OCI-LY7 (cell line): ENCODE data around the gene COL4A2. TPM values are rescaled to one million over a fixed set of nuclear protein-coding genes. Genes with fewer than 3 reads are reported as not detected.

Experiments used
- BruUV-seq: library from RNA; stranded (reverse); fragments of 400-500 nt; replicated peaks from 2 replicates; lab custom pipeline; 2021; lab: Mats Ljungman, UMichigan
- CTCF ChIA-PET: fragments of 300-600 bp; sonication (Branson Sonifier 250); formaldehyde crosslinking; loops from one replicate; lab custom pipeline; 2022; ENCODE audit warnings: antibody characterized with exemption; ENCODE audit not compliant: unreplicated experiment; lab: Charles Lee
- POLR2A ChIA-PET: fragments of 300-600 bp; sonication (Branson Sonifier 250); formaldehyde crosslinking; loops from one replicate; lab custom pipeline; 2022; ENCODE audit warnings: antibody characterized with exemption; lab: Charles Lee
- DNase-seq: peaks from one replicate; pipeline ENCODE4 v3.0.0-alpha.2; 2015; ENCODE audit warnings: low spot score
- H2AFZ ChIP-seq: fragments of 200-600 bp; sonication (generic), shearing (Covaris generic); 2 replicates; pipeline ENCODE4 v1.6.1; 2014; ENCODE audit warnings: mild to moderate bottlenecking, antibody characterized with exemption, low read length, moderate library complexity
- H3K27ac ChIP-seq: fragments of 200-600 bp; sonication (generic); 2 replicates; pipeline ENCODE4 v1.5.1; 2014; ENCODE audit warnings: mixed run types, low read depth, mild to moderate bottlenecking, moderate library complexity, low read length, inconsistent platforms; ENCODE audit not compliant: poor library complexity, severe bottlenecking
- H3K36me3 ChIP-seq: fragments of 200-600 bp; sonication (generic); 2 replicates; pipeline ENCODE4 v1.6.1; 2014; ENCODE audit warnings: mild to moderate bottlenecking, antibody characterized with exemption, low read length, moderate library complexity, mixed read lengths; ENCODE audit not compliant: insufficient read depth
- H3K4me1 ChIP-seq: fragments of 200-600 bp; sonication (generic); 2 replicates; pipeline ENCODE4 v1.5.1; 2014; ENCODE audit warnings: mild to moderate bottlenecking, low read length; ENCODE audit not compliant: insufficient read depth, poor library complexity, severe bottlenecking
- H3K4me2 ChIP-seq: fragments of 200-600 bp; sonication (generic); 2 replicates; pipeline ENCODE4 v1.6.1; 2014; ENCODE audit warnings: mild to moderate bottlenecking, low read length
- H3K4me3 ChIP-seq: fragments of 200-600 bp; sonication (generic); 2 replicates; pipeline ENCODE4 v1.5.1; 2014; ENCODE audit warnings: mild to moderate bottlenecking, low read depth, low read length; ENCODE audit not compliant: poor library complexity, severe bottlenecking
- H3K79me2 ChIP-seq: fragments of 200-600 bp; sonication (generic); 2 replicates; pipeline ENCODE4 v1.6.1; 2016; ENCODE audit warnings: low read depth, mild to moderate bottlenecking, low read length, moderate library complexity, mixed read lengths; ENCODE audit not compliant: insufficient read depth
- H3K9me2 ChIP-seq: fragments of 200-600 bp; sonication (generic); 2 replicates; pipeline ENCODE4 v1.6.1; 2016; ENCODE audit warnings: mild to moderate bottlenecking, low read length, mixed read lengths; ENCODE audit not compliant: insufficient read depth
- H3K9me3 ChIP-seq: fragments of 200-600 bp; sonication (generic); 2 replicates; pipeline ENCODE4 v1.6.1; 2014; ENCODE audit warnings: mild to moderate bottlenecking, mixed run types, low read length, mixed read lengths
- H4K20me1 ChIP-seq: fragments of 200-600 bp; sonication (generic); 2 replicates; pipeline ENCODE4 v1.6.1; 2014; ENCODE audit warnings: mild to moderate bottlenecking, antibody characterized with exemption, low read length, moderate library complexity, mixed read lengths; ENCODE audit not compliant: insufficient read depth
- EZH2phosphoT487 ChIP-seq: fragments of 200-600 bp; sonication (generic); IDR thresholded peaks from 2 replicates; pipeline ENCODE4 v1.6.1; 2018; ENCODE audit warnings: low read depth, borderline replicate concordance, mild to moderate bottlenecking, mixed run types, antibody characterized with exemption, low read length, moderate library complexity, mixed read lengths
- intact Hi-C: fragments of 100-400 bp; cut with micrococcal nuclease; formaldehyde crosslinking; loops from one replicate; pipeline ENCODE4 v1.10.0; 2022; ENCODE audit not compliant: unreplicated experiment
- total RNA-seq, 2 experiments: library from RNA; depleted of rRNA in 1 of 2; stranded (reverse); fragments of >200 nt in 1 of 2; shearing (Covaris generic) in 1 of 2; gene quantifications; 2 replicates each; pipeline ENCODE4 v1.2.3, GENCODE V29; 2014 to 2022
- TF ChIP-seq, protein P1 (sequence below): fragments of 200-600 bp; sonication (generic); conservative IDR thresholded peaks from 2 replicates; pipeline ENCODE4 v1.5.1; 2014; ENCODE audit warnings: mild to moderate bottlenecking, antibody characterized with exemption, low read length, moderate library complexity, mixed read lengths

COL4A2 gene
- total RNA-seq, 2 experiments from 2014 or later, result 0.34 TPM; not detected in 1

DNA sequence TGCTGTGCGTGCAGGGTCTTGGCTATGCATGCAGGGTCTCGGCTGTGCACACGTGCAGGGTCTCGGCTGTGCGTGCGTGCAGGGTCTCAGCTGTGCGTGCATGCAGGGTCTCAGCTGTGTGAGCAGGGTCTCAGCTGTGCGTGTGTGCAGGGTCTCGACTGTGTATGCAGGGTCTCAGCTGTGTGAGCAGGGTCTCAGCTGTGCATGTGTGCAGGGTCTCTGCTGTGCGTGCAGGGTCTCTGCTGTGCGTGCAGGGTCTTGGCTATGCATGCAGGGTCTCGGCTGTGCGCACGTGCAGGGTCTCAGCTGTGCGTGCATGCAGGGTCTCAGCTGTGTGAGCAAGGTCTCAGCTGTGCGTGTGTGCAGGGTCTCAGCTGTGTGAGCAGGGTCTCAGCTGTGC lies 212.0 kb downstream of the COL4A2 start:
- Histone ChIP-seq H2AFZ (no peak overlapping the region), H3K9me3 (no peaks in the 10 kb centered on the region), H3K79me2 (no peaks in the 10 kb centered on the region), H3K36me3 (no peaks in the 10 kb centered on the region), H4K20me1 (no peaks in the 10 kb centered on the region), H3K9me2 (no peaks in the 10 kb centered on the region), H3K4me2 (no peak overlapping the region), H3K4me1 (no peaks in the 10 kb centered on the region), H3K4me3 (no peak overlapping the region), H3K27ac (no peak overlapping the region)
- intact Hi-C loops, result no loop called here
- ChIA-PET CTCF (no interaction called here), POLR2A (no interaction called here)
- no peak for DNase-seq
- BruUV-seq, result no TSS peak
- no peak for TF ChIP-seq EZH2phosphoT487
- TF ChIP-seq, protein P1, sequence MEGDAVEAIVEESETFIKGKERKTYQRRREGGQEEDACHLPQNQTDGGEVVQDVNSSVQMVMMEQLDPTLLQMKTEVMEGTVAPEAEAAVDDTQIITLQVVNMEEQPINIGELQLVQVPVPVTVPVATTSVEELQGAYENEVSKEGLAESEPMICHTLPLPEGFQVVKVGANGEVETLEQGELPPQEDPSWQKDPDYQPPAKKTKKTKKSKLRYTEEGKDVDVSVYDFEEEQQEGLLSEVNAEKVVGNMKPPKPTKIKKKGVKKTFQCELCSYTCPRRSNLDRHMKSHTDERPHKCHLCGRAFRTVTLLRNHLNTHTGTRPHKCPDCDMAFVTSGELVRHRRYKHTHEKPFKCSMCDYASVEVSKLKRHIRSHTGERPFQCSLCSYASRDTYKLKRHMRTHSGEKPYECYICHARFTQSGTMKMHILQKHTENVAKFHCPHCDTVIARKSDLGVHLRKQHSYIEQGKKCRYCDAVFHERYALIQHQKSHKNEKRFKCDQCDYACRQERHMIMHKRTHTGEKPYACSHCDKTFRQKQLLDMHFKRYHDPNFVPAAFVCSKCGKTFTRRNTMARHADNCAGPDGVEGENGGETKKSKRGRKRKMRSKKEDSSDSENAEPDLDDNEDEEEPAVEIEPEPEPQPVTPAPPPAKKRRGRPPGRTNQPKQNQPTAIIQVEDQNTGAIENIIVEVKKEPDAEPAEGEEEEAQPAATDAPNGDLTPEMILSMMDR, result no peak

DNA sequence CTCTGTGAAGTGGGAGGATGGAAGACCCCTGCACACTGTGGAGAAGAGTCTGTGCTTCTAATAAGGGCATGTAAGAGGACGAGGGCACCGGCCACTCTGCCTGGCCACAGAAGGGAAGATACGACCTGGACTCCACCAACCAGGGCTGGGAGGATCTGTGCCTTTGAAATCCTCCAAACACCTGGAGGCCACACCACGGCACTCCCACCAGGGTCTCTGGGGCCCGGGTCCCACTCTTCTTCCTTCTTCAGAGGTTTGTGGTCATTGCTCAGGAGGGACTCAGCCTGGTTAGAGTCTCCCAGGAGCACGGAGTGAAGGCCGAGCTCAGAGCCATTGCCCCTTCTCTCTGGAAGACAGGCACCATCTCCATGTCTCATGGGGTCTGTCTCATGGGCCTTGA lies 212.4 kb downstream of the COL4A2 start:
- CTCF ChIA-PET, result no interaction called here
- H3K4me2 ChIP-seq, result no peak overlapping the region
- no peaks in the 10 kb centered on the region for H3K79me2 ChIP-seq
- no peaks in the 10 kb centered on the region for H3K4me1 ChIP-seq
- DNase-seq, result no peak
- no peak overlapping the region for H3K4me3 ChIP-seq
- no peaks in the 10 kb centered on the region for H3K9me3 ChIP-seq
- TF ChIP-seq, protein P1, result no peak
- TF ChIP-seq EZH2phosphoT487, result no peak
- intact Hi-C loops, result no loop called here
- no peak overlapping the region for H3K27ac ChIP-seq
- BruUV-seq, result no TSS peak
- H2AFZ ChIP-seq, result no peak overlapping the region
- no peaks in the 10 kb centered on the region for H3K9me2 ChIP-seq
- H4K20me1 ChIP-seq, result no peaks in the 10 kb centered on the region
- H3K36me3 ChIP-seq, result no peaks in the 10 kb centered on the region
- POLR2A ChIA-PET, result no interaction called here

DNA sequence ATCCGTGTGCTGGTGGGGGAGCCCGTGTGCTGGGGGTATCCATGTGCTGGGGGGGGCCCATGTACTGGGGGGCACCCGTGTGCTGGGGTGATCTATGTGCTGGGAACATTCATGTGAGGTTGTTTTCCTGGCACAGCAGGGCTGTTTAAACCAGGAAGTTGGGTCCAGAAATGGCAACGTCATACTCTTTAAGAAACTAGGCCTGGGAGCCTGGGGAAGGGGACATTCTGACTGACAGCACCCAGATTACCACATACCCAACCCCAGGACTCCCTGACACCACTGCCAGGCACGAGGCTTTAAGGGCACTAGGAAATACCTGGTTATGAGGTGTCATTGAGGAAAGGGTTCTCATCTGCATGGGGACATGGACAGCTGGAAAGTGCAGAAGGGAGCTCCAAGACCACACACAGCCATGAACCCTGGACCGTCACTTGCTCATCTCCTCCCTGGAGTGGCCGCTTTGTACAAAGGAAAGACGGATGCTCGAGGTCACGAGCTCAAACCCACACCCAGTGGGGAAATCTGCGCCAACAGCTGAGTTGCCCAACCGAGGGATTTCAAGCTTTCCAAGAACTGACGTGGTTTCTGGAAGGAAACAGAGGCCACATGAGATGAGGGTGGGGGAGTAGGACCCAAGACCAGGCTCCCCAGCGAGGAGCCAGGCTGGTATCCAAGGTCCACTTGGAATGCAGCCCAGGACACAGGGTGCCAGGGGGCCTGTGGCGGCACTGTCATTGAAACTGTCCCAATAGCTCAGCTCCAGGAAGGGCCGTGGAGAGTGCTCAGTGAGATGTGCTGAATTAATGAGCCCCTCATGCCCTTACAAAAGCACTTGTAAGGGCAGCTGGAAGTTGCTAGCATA lies 213.6 kb downstream of the COL4A2 start:
- Histone ChIP-seq H4K20me1 (no peaks in the 10 kb centered on the region), H3K27ac (no peak overlapping the region), H3K4me2 (no peak overlapping the region), H3K4me1 (no peaks in the 10 kb centered on the region), H3K36me3 (no peaks in the 10 kb centered on the region), H3K79me2 (no peaks in the 10 kb centered on the region), H2AFZ (no peak overlapping the region), H3K9me2 (no peaks in the 10 kb centered on the region), H3K9me3 (no peaks in the 10 kb centered on the region), H3K4me3 (no peak overlapping the region)
- DNase-seq, result no peak
- TF ChIP-seq, protein P1, result no peak
- TF ChIP-seq EZH2phosphoT487, result no peak
- intact Hi-C loops, result no loop called here
- CTCF ChIA-PET, result no interaction called here
- POLR2A ChIA-PET, result no interaction called here
- no TSS peak for BruUV-seq
